ENCODE measurements around the gene IFNL2.

The IFNL2 gene

DNA sequence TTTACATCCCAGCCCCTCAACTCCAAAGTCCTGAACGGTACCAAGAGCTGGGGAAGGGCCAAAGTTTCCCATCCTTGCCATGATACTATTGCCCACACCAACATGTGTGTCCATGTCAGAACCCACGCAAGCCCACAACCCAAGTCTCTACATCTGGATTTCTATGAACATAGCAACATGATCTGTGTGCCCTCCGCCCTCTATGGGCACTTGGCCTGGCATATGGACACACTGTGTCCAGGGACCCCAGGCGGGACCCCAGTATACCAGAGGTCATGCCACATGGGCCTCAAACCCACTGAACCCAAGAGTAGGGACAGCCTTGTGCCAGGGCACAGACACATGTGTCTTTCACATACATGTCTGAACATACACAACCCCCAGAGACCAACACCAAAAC lies 50.5 kb downstream of the IFNL2 start:
- DNase-seq, result no peak

DNA sequence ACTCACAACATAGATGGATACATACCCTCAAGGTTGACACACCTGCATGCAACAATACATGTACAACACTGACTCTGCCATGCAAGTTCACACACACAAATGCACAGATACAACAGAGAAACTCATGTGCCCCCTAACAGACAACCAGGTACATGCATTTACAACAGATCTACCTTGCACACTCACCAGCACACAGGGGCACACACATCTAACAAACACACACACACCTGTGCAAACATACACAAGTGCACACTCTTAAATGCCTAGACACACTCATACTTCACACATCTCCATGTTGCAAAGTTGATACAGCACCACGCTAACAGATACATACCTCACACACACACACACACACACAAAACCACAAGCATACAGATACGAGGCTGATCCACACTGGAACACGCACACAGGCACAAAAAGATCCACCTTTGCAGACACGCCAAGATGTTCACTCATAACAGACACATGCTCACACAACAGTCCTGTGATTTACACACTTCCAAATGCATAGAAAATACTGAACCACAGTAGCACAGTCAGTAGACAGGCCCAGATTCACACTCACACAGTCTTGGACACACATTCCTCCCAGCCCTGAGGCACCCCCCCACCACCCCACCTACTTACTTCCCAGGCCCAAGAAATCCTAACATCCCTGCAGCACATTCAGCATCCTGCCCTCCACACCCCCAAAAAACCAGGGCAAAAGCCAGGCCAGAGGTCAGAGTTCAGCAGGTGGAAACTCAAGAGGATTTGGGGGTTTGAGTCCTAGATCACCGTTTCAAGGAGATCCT lies 51.1 kb downstream of the IFNL2 start:
- DNase-seq, result no peak
